PC-3 (cell line): ENCODE data around the gene SORL1. TPM values are rescaled to one million over a fixed set of nuclear protein-coding genes. Genes with fewer than 3 reads are reported as not detected.
"Not testable (repeated sequence)": the region's sequence is repeated elsewhere in the genome, so short reads cannot be mapped to it uniquely, and the experiment has no call there.

Experiments
- ATAC-seq: fragments of 200-7000 bp; cut with Tn5 transposase; 2 replicates; pipeline ENCODE4 v1.9.1; 2020; ENCODE audit warnings: mild to moderate bottlenecking, moderate library complexity
- BruUV-seq: library from RNA; stranded (reverse); fragments of 400-500 nt; replicated peaks from 2 replicates; lab custom pipeline; 2021; lab: Mats Ljungman, UMichigan
- CTCF ChIA-PET: fragments of 300-600 bp; sonication (Branson Sonifier 250); formaldehyde crosslinking; loops from one replicate; lab custom pipeline; 2022; ENCODE audit warnings: antibody characterized with exemption; lab: Charles Lee
- POLR2A ChIA-PET: fragments of 300-600 bp; sonication (Branson Sonifier 250); formaldehyde crosslinking; loops from one replicate; lab custom pipeline; 2022; ENCODE audit warnings: antibody characterized with exemption; ENCODE audit not compliant: unreplicated experiment; lab: Charles Lee
- DNase-seq: peaks from one replicate; pipeline ENCODE4 v3.0.0-alpha.2; 2015
- H2AFZ ChIP-seq: fragments of 300-600 bp; sonication (generic); 2 replicates; pipeline ENCODE4 v1.6.0; 2016; ENCODE audit warnings: antibody characterized with exemption, low read length
- H3F3A ChIP-seq: fragments of 300-600 bp; sonication (generic); one replicate; pipeline ENCODE4 v1.6.0; 2017; ENCODE audit warnings: antibody characterized with exemption, low read length, control low read depth, mild to moderate bottlenecking; ENCODE audit not compliant: unreplicated experiment
- H3K27ac ChIP-seq: fragments of 300-600 bp; sonication (generic); 2 replicates; pipeline ENCODE4 v1.5.1; 2016; ENCODE audit warnings: mild to moderate bottlenecking, low read length
- H3K27me3 ChIP-seq: fragments of 300-600 bp; sonication (generic); 2 replicates; pipeline ENCODE4 v1.6.1; 2016; ENCODE audit warnings: low read length, mixed read lengths
- H3K36me3 ChIP-seq: fragments of 300-600 bp; sonication (generic); 2 replicates; pipeline ENCODE4 v1.6.1; 2016; ENCODE audit warnings: low read depth, mixed run types, low read length, mixed read lengths
- H3K4me1 ChIP-seq: fragments of 300-600 bp; sonication (generic); 2 replicates; pipeline ENCODE4 v1.5.1; 2016; ENCODE audit warnings: low read length; ENCODE audit not compliant: insufficient read depth
- H3K4me2 ChIP-seq: fragments of 300-600 bp; sonication (generic); 2 replicates; pipeline ENCODE4 v1.6.0; 2016; ENCODE audit warnings: low read length
- H3K4me3 ChIP-seq: fragments of 300-600 bp; sonication (generic); 2 replicates; pipeline ENCODE4 v1.5.1; 2016; ENCODE audit warnings: mild to moderate bottlenecking, low read length, mixed read lengths
- H3K79me2 ChIP-seq: fragments of 300-600 bp; sonication (generic); 2 replicates; pipeline ENCODE4 v1.6.1; 2017; ENCODE audit warnings: low read length, mixed read lengths
- H3K9ac ChIP-seq: fragments of 300-600 bp; sonication (generic); 2 replicates; pipeline ENCODE4 v1.6.0; 2016; ENCODE audit warnings: mild to moderate bottlenecking, low read length
- H3K9me2 ChIP-seq: fragments of 300-600 bp; sonication (generic); replicated peaks from 2 replicates; pipeline ENCODE4 v1.6.1; 2016; ENCODE audit warnings: mixed run types, low read length, mixed read lengths
- H3K9me3 ChIP-seq: fragments of 300-600 bp; sonication (generic); 2 replicates; pipeline ENCODE4 v1.6.1; 2016; ENCODE audit warnings: low read length, mixed read lengths
- H4K20me1 ChIP-seq: fragments of 300-600 bp; sonication (generic); 2 replicates; pipeline ENCODE4 v1.6.1; 2016; ENCODE audit warnings: low read length, mixed read lengths
- CTCF ChIP-seq: fragments of 300-600 bp; sonication (generic); conservative IDR thresholded peaks from 2 replicates; pipeline ENCODE4 v1.5.1; 2017; ENCODE audit warnings: antibody characterized with exemption, low read depth, mild to moderate bottlenecking, low read length
- EZH2 ChIP-seq: fragments of 300-600 bp; sonication (generic); IDR thresholded peaks from one replicate; pipeline ENCODE4 v1.6.1; 2017; ENCODE audit warnings: antibody characterized with exemption, mild to moderate bottlenecking, low read length; ENCODE audit not compliant: unreplicated experiment
- EZH2phosphoT487 ChIP-seq: fragments of 300-600 bp; sonication (generic); IDR thresholded peaks from 2 replicates; pipeline ENCODE4 v1.6.1; 2018; ENCODE audit warnings: mild to moderate bottlenecking, antibody characterized with exemption, low read length, borderline replicate concordance
- intact Hi-C: fragments of 100-400 bp; cut with micrococcal nuclease; formaldehyde crosslinking; loops from 2 replicates; pipeline ENCODE4 v1.9.0; 2023
- total RNA-seq: library from RNA; depleted of rRNA; stranded (reverse); fragments of >200 nt; gene quantifications from 2 replicates; pipeline ENCODE4 v1.2.3, GENCODE V29; 2014

SORL1 gene
- total RNA-seq, 1 experiment from 2014 or later: 53.7 TPM

DNA sequence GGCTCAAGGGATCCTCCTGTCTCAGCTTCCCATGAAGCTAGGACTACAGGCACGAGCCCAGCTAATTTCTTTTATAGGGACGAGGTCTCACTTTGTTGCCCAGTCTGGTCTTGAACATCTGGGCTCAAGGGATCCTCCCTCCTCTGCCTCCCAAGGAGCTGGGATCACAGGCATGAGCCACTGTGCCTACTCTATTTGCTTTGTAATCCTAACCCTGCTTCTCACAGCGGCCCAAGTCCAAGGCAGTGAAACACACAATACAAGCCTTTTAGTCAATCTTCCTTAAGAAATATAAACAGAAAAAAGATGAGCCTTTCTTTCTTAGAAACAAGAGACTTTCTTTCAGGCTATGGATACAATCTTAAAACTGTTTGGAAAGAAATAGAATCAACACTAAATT is 115.9 kb downstream of the SORL1 start:
- BruUV-seq: no TSS peak
- ATAC-seq (peak; percentile 94), DNase-seq (peak; percentile 47)
- POLR2A ChIA-PET: no interaction called here
- Histone ChIP-seq H3K27me3 (no peaks in the 10 kb centered on the region), H3K9me3 (no peaks in the 10 kb centered on the region), H3K9me2 (no peaks in the 10 kb centered on the region), H2AFZ (no peak overlapping the region), H3K4me1 (peaks cover 6% of the 10 kb centered on the region; the same call in 1 of the 2 replicates), H4K20me1 (no peaks in the 10 kb centered on the region), H3K4me2 (no peak overlapping the region), H3K9ac (no peak overlapping the region), H3K27ac (no peak overlapping the region), H3K4me3 (no peak overlapping the region), H3K79me2 (no peaks in the 10 kb centered on the region), H3F3A (no peaks in the 10 kb centered on the region), H3K36me3 (peaks cover 14% of the 10 kb centered on the region)
- CTCF ChIA-PET: no interaction called here
- TF ChIP-seq EZH2phosphoT487 (no peak), CTCF (no peak), EZH2 (no peak)
- intact Hi-C loops: no loop called here

GRCh38 chr11:121569332-121570299 is 117.5 kb downstream of the SORL1 start:
- ATAC-seq, H3K79me2 ChIP-seq, POLR2A ChIA-PET, H3K9me3 ChIP-seq, H4K20me1 ChIP-seq, H3K4me2 ChIP-seq, BruUV-seq, H3K9ac ChIP-seq, H2AFZ ChIP-seq, intact Hi-C loops, H3K27ac ChIP-seq, H3K27me3 ChIP-seq, DNase-seq, H3F3A ChIP-seq, H3K4me1 ChIP-seq, CTCF ChIA-PET, H3K4me3 ChIP-seq, H3K9me2 ChIP-seq: not testable (repeated sequence)
- peaks cover 19% of the 10 kb centered on the region for H3K36me3 ChIP-seq

DNA sequence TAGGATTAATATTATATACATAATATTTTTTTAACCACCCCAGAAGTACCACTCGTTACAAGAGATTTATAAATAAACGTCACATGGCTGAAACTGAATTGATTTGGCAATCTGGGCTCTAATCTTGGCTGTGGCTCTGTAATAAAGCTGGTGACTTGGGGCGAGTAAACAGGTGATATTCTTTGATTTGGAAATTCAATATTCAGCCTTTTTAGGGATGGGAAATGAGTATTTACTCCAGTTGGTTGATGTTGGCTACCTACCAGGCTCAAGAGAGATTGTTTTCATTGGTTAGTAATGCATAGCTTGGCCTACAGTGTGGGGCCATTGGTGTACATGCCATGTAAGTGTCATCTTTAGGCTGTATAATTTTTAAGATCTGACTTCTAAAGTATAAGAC is 118.3 kb downstream of the SORL1 start:
- Histone ChIP-seq H3K4me2 (no peak overlapping the region), H4K20me1 (no peaks in the 10 kb centered on the region)

More for the DNA sequence above, 118.3 kb downstream of the SORL1 start:
- H3K9me3 ChIP-seq: no peaks in the 10 kb centered on the region
- DNase-seq (no peak), ATAC-seq (no peak)
- no peaks in the 10 kb centered on the region for H3K27me3 ChIP-seq
- no peaks in the 10 kb centered on the region for H3K79me2 ChIP-seq
- no peak overlapping the region for H3K9ac ChIP-seq
- ChIA-PET POLR2A (no interaction called here), CTCF (no interaction called here)
- no peaks in the 10 kb centered on the region for H3F3A ChIP-seq
- H3K4me1 ChIP-seq: no peaks in the 10 kb centered on the region
- intact Hi-C loops: no loop called here
- H3K36me3 ChIP-seq: peaks cover 18% of the 10 kb centered on the region
- BruUV-seq: no TSS peak
- H3K27ac ChIP-seq: no peak overlapping the region
- H2AFZ ChIP-seq: no peak overlapping the region
- TF ChIP-seq CTCF (no peak), EZH2 (no peak), EZH2phosphoT487 (no peak)
- no peaks in the 10 kb centered on the region for H3K9me2 ChIP-seq
- no peak overlapping the region for H3K4me3 ChIP-seq
